GM15510 (cell line): ENCODE data around the gene PLA1A.

Source experiments
- POLR2A ChIP-seq: IDR thresholded peaks from 3 replicates; pipeline ENCODE4 v1.6.1; 2011; ENCODE audit warnings: borderline replicate concordance; ENCODE audit not compliant: insufficient read length; ENCODE audit errors: extremely low read depth

The PLA1A gene

DNA sequence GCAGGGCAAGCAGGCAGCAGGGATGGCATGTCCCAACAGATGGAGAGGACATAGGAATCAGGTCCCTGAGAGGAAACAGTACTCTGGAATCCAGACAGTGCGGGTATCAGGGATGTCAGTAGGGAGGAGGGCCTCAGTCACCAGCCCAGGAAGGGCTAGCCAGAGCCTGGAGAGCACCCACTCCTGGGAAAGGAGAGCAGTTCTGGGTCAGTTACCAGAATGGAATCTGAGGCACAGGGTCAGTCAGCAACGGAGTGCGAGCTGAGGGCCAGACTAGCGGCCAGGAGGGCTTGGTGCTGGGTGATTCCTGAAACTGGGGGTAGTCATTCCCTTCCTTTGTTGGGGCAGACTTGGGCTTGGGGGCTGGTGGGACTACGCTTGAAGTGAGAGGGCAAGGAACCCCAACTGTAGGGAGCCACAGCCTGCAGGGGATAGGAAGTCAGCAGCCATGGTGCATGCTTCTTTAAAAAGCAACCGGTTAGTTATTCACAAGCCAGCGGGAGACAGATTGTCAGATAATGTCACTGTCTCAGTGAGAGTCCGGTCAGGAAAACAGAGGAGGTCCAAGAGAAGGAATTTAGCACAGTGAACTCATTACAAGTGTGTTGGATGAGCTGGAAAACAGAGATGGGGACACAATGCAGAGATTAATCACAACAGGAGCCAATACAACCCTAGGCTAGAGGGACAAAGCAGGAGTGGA is 27.9 kb downstream of the PLA1A start:
- no peak for TF ChIP-seq POLR2A

- TF ChIP-seq POLR2A = no peak
These were observed 28.5 kb downstream of the PLA1A start for GRCh38 chr3:119626196-119626595.

- TF ChIP-seq POLR2A = no peak
These were observed 29.8 kb downstream of the PLA1A start for GRCh38 chr3:119627461-119627860.

DNA sequence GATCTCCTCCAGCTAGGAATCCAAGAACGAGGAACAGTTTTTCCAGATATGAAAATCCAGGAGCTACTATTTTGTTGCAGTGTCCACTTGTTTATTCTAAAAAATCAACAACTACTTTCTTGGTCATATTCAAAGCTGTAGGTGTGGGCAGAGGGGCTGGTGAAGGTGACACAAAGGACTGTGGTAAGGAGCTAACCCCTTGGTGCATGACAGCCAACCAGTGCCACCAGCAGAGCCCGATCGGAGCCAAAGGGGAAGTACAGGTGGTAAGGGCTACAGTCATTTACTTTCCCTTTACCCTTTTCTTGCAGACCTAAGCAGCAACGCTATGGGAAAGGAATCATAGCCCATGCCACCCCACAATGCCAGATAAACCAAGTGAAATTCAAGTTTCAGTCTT is 30.7 kb downstream of the PLA1A start:
- no peak for TF ChIP-seq POLR2A

GRCh38 chr3:119628816-119629445 is 31.2 kb downstream of the PLA1A start:
- TF ChIP-seq POLR2A = no peak

DNA sequence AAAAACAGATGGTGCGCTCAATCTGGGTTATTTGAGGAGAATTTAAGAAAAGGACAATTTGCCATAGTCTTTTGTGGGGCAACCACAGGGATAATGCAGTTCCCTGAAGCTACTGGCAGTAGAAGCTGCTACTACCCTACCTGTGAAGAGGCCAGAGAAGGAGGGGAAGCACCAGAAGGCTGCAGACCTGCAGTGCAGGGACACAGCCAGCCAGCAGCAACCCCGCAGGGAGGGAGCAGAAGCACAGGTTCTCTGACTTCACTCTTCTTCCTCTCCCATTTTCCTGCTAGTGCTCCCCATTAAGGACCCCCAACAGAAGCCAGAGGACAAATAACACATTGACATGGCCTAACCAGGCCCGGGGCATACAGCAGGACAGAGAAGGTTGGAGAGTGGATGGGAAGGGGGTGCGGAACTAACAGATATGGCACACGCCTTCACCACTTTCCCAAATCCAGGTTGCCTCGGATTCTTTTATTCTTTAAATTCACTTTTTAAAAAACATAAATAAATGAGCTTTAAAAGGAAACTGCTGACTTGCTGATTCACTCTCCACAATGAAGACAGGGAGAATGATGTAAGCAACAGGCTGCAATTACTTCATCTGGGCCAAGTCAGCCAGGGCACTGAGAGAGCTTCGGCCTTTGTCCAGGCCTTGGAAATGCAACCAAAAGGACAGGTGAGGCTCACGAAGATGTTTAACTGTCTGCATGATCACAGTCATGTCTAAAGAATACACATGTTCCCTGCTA is 32.6 kb downstream of the PLA1A start:
- no peak for TF ChIP-seq POLR2A

DNA sequence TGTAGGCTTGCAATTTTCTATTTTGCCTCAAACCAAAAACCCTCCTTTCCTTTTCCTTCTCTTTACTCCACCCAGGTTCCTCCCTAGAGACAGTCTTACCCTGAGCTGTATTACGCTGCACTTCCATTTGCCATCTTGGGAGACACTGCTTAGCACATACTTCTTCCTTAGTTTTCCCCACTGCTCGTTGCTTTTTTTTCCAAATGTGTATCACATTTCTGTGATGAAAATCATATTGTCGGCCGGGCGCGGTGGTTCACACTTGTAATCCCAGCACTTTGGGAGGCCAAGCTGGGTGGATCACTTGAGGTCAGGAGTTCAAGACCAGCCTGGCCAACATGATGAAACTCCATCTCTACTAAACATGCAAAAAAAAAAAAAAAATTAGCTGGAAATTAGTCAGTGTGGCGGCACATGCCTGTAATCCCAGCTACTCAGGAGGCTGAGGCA is 33.2 kb downstream of the PLA1A start:
- TF ChIP-seq POLR2A = no peak

DNA sequence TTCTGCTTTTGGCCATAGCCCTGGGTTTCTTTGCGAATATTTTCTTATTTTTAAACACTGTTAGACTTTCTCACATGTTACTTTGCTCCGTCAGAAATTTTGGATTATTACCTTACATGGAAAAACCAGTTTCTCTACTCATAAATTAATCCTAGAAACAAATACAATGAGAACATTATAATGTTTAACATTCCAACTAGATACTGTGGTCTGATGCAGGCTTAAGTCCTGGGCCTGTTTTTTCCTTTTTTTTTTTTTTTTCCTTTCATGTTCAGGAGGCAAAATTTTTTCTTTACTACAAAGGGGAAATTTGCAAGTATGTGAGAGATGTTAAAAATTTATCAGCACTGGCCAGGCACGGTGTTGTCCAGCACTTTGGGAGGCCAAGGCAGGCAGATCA is 33.8 kb downstream of the PLA1A start:
- TF ChIP-seq POLR2A = no peak

DNA sequence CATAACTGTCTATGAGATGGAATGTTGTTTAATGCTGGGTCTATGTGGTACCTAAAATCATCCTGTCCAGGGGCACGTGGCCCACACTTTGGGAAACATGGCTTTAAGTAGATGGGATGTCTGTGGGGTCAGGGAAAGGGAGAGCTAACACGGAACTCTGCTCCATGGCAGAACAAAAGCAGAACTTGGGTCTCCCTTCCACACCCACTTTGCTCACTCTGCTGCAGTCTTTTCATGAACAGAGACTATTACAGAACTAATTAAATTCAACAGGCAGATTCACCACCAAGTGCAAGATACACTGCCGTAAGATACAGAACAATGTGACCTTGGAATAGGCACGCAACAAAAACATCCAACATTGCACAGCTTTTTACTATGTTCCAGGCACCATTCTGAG is 34.5 kb downstream of the PLA1A start:
- no peak for TF ChIP-seq POLR2A

DNA sequence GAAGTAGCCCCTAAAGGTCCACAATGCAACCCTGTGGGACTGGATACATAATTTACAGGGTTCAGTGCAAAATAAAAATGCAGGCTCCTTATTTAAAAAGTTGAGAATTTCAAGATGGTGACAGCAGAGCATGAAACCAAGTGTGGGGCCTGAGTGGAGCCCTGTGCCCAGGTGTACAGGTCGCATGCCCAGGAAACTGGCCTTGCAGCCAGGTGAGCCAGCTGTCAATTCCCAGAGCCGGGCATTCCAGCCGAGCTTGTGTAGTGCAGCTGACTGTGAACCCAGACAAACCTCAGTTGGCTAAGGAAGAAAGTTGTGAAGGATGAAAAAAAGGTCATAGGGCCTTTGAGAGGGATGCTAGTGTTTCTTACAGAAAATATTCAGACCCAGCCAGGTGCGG is 35.1 kb downstream of the PLA1A start:
- no peak for TF ChIP-seq POLR2A

DNA sequence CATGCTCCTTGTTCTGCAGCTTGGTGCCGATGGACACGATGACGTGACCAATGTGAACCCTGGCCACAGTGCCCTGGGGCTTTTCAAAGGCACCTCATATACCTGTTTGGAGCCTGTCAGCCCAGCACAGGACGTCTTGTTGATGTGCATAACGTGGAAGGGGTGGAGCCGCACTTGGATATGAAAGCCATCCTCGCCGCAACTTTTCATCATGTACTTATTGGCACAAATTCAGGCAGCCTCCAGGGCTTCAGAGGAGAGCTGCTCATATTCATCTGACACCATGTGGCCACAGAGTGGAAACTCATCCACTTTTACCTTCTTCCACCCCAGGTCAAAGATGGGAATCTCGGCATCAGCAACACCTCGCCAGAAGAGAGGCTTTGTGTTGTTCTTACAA is 38.0 kb downstream of the PLA1A start:
- no peak for TF ChIP-seq POLR2A

DNA sequence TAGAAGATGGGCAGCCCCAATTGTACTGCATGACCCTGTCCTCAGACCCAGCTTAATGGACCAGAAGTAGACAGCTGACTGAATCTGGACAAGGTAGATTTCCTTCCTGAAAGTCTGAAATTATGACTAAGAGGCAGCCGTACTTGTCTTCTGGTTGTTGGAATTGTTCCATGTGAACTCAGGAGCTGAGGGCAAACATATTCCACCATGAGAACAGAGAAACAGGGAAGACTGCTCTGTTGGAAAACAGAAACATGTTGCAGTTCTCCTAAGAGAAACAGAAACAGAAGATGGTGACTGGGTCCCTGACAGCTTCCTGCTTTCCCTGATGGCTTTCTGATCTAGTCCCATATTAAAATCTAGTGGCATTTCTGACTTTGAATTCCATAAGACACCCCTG is 38.6 kb downstream of the PLA1A start:
- TF ChIP-seq POLR2A = no peak

GRCh38 chr3:119636891-119637611 is 39.4 kb downstream of the PLA1A start:
- no peak for TF ChIP-seq POLR2A

DNA sequence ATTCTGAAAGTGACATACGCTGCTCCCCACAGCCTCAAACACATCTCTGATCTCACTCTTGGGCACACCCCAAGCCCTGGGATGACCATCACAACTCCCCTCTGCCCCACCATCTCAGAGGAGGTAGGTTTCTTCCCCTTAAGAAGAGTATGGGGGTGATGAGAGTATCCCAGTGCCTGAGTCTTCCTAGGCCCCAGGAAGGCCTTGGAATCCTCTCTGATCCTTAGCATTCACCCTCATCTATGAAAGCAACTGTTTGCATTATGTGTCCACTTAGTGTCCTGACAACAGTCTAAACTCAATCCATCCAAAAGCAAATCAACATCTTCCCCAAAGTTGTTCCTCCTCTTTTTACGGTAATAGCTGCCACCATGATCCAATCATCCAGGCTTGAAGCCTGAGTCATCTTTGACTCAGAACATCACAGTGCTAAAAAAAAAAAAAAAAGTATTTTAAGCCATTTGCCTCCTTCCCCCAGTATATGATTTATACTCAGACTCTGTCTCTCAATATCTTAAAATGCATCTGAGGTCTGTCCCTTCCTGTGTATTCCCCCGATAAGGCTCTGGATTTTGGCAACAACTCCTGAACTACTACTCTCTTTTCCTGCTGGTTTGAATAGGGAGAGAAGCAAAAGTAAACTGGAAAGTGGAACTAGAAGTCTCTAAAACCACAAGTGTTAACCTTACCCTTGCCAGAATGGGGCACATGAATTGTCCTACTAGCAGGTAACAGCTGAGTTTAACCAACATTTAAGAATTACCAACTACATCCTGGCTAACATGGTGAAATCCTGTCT is 40.2 kb downstream of the PLA1A start:
- TF ChIP-seq POLR2A = no peak

GRCh38 chr3:119639494-119640350 is 42.0 kb downstream of the PLA1A start:
- TF ChIP-seq POLR2A = no peak
